Neural cell (in vitro differentiated cells): Measurements from ENCODE around the gene FLT1. TPM values are rescaled to one million over a fixed set of nuclear protein-coding genes. Genes with fewer than 3 reads are reported as not detected.

Experiments used
- H2AFZ ChIP-seq: fragments of 200-600, 300-800 bp; sonication (generic), shearing (Covaris generic); 2 replicates; pipeline ENCODE4 v1.6.0; 2014; ENCODE audit warnings: low read depth, mild to moderate bottlenecking, antibody characterized with exemption, low read length, moderate library complexity
- H3F3A ChIP-seq: fragments of 200-600 bp; shearing (Covaris generic); 2 replicates; pipeline ENCODE4 v1.6.1; 2016; ENCODE audit warnings: mild to moderate bottlenecking, moderate library complexity, mixed read lengths, antibody characterized with exemption, low read length; ENCODE audit not compliant: insufficient read depth, poor library complexity, severe bottlenecking
- H3K27ac ChIP-seq: fragments of 200-600, 300-800 bp; sonication (generic), shearing (Covaris generic); 2 replicates; pipeline ENCODE4 v1.5.1; 2014; ENCODE audit warnings: mild to moderate bottlenecking, low read length, moderate library complexity
- H3K27me3 ChIP-seq: fragments of 300-800, 200-600 bp; sonication (generic), shearing (Covaris generic); 2 replicates; pipeline ENCODE4 v1.6.0; 2014; ENCODE audit warnings: mild to moderate bottlenecking, low read depth, low read length, moderate library complexity; ENCODE audit not compliant: insufficient read depth
- H3K36me3 ChIP-seq: fragments of 300-800, 200-600 bp; sonication (generic), shearing (Covaris generic); 2 replicates; pipeline ENCODE4 v1.5.1; 2014; ENCODE audit warnings: mild to moderate bottlenecking, antibody characterized with exemption, low read length, moderate library complexity; ENCODE audit not compliant: insufficient read depth
- H3K4me2 ChIP-seq: fragments of 300-800, 200-600 bp; sonication (generic), shearing (Covaris generic); 2 replicates; pipeline ENCODE4 v1.6.0; 2014; ENCODE audit warnings: mild to moderate bottlenecking, low read length
- H3K4me3 ChIP-seq: fragments of 300-800, 200-600 bp; sonication (generic), shearing (Covaris generic); 2 replicates; pipeline ENCODE4 v1.5.1; 2014; ENCODE audit warnings: mild to moderate bottlenecking, low read length, moderate library complexity
- H3K79me2 ChIP-seq: fragments of 200-600 bp; shearing (Covaris generic); replicated peaks from 2 replicates; pipeline ENCODE4 v1.6.0; 2014; ENCODE audit warnings: mild to moderate bottlenecking, low read length, moderate library complexity; ENCODE audit not compliant: insufficient read depth
- H3K9ac ChIP-seq: fragments of 300-800, 200-600 bp; sonication (generic), shearing (Covaris generic); 2 replicates; pipeline ENCODE4 v1.6.1; 2016; ENCODE audit warnings: mild to moderate bottlenecking, low read length, mixed read lengths
- H3K9me2 ChIP-seq: fragments of 200-600 bp; shearing (Covaris generic); 2 replicates; pipeline ENCODE4 v1.6.1; 2016; ENCODE audit warnings: mild to moderate bottlenecking, low read length, mixed read lengths; ENCODE audit not compliant: insufficient read depth
- H3K9me3 ChIP-seq: fragments of 200-600, 300-800 bp; sonication (generic), shearing (Covaris generic); 2 replicates; pipeline ENCODE4 v1.6.1; 2016; ENCODE audit warnings: mild to moderate bottlenecking, mixed run types, low read length, moderate library complexity, mixed read lengths
- H4K20me1 ChIP-seq: fragments of 200-600 bp; shearing (Covaris generic); 2 replicates; pipeline ENCODE4 v1.6.1; 2016; ENCODE audit warnings: mild to moderate bottlenecking, mixed run types; ENCODE audit not compliant: insufficient read depth
- CTCF ChIP-seq: fragments of 450-650 bp; IDR thresholded peaks from 2 replicates; pipeline ENCODE4 v1.5.1; 2014; ENCODE audit warnings: antibody characterized with exemption, mild to moderate bottlenecking, moderate library complexity; ENCODE audit not compliant: poor library complexity, severe bottlenecking
- EP300 ChIP-seq: fragments of 450-650 bp; conservative IDR thresholded peaks from 2 replicates; pipeline ENCODE4 v1.6.1; 2014; ENCODE audit warnings: antibody characterized with exemption, mild to moderate bottlenecking, moderate library complexity; ENCODE audit not compliant: poor library complexity, severe bottlenecking
- EZH2 ChIP-seq: fragments of 200-600, 300-800 bp; shearing (Covaris generic), sonication (generic); IDR thresholded peaks from 2 replicates; pipeline ENCODE4 v1.6.1; 2014; ENCODE audit warnings: antibody characterized with exemption, low read length, borderline replicate concordance, mild to moderate bottlenecking; ENCODE audit not compliant: insufficient read depth, poor library complexity, severe bottlenecking
- MXI1 ChIP-seq: fragments of 450-650 bp; conservative IDR thresholded peaks from 2 replicates; pipeline ENCODE4 v1.6.1; 2014; ENCODE audit warnings: antibody characterized with exemption, mild to moderate bottlenecking; ENCODE audit not compliant: poor library complexity, severe bottlenecking
- POLR2AphosphoS5 ChIP-seq: IDR thresholded peaks from 2 replicates; pipeline ENCODE4 v1.6.1; 2012
- RAD21 ChIP-seq: fragments of 450-650 bp; conservative IDR thresholded peaks from 2 replicates; pipeline ENCODE4 v1.6.1; 2014; ENCODE audit warnings: antibody characterized with exemption, mild to moderate bottlenecking, moderate library complexity
- REST ChIP-seq: IDR thresholded peaks from 2 replicates; pipeline ENCODE4 v1.6.1; 2012; ENCODE audit warnings: borderline replicate concordance
- SMC3 ChIP-seq: fragments of 450-650 bp; conservative IDR thresholded peaks from 2 replicates; pipeline ENCODE4 v1.6.1; 2014; ENCODE audit warnings: antibody characterized with exemption, mild to moderate bottlenecking, moderate library complexity; ENCODE audit not compliant: poor library complexity
- TAF1 ChIP-seq: IDR thresholded peaks from 2 replicates; pipeline ENCODE4 v1.6.1; 2012; ENCODE audit warnings: low read depth
- polyA plus RNA-seq: library from polyadenylated mRNA; depleted of rRNA; stranded (reverse); fragments of >200 nt; gene quantifications from 2 replicates; pipeline ENCODE4 v1.2.3, GENCODE V29; 2014

FLT1 gene
- polyA plus RNA-seq, 1 donor from 2014 or later: not detected

GRCh38 chr13:28402057-28402381 is 92.9 kb downstream of the FLT1 start:
- Histone ChIP-seq H3K79me2 (no peaks in the 10 kb centered on the region), H3K4me3 (no peak overlapping the region), H3F3A (no peaks in the 10 kb centered on the region), H3K4me2 (no peak overlapping the region), H2AFZ (no peak overlapping the region), H3K9ac (no peak overlapping the region), H3K36me3 (no peaks in the 10 kb centered on the region), H3K9me2 (no peaks in the 10 kb centered on the region), H3K27me3 (no peaks in the 10 kb centered on the region), H3K9me3 (no peaks in the 10 kb centered on the region), H3K27ac (no peak overlapping the region), H4K20me1 (no peaks in the 10 kb centered on the region)
- TF ChIP-seq EZH2 (no peak), TAF1 (no peak), EP300 (no peak), MXI1 (no peak), REST (no peak), POLR2AphosphoS5 (no peak), SMC3 (no peak), RAD21 (no peak), CTCF (no peak)

GRCh38 chr13:28401303-28402056 is 93.4 kb downstream of the FLT1 start:
- H3K4me2 ChIP-seq: no peak overlapping the region
- TF ChIP-seq TAF1 (no peak), POLR2AphosphoS5 (no peak), SMC3 (no peak), REST (no peak), EP300 (no peak), MXI1 (no peak), RAD21 (no peak), CTCF (no peak), EZH2 (no peak)
- no peaks in the 10 kb centered on the region for H3K79me2 ChIP-seq
- no peaks in the 10 kb centered on the region for H4K20me1 ChIP-seq
- no peak overlapping the region for H2AFZ ChIP-seq
- no peak overlapping the region for H3K9ac ChIP-seq
- H3K9me2 ChIP-seq: no peaks in the 10 kb centered on the region
- no peaks in the 10 kb centered on the region for H3F3A ChIP-seq
- H3K27me3 ChIP-seq: no peaks in the 10 kb centered on the region
- H3K9me3 ChIP-seq: no peaks in the 10 kb centered on the region
- no peak overlapping the region for H3K4me3 ChIP-seq
- H3K27ac ChIP-seq: no peak overlapping the region
- no peaks in the 10 kb centered on the region for H3K36me3 ChIP-seq
